WERI-Rb-1 (cell line): ENCODE measurements around the gene ABCG4.

Experiments
- DNase-seq: peaks from one replicate; pipeline ENCODE4 v3.0.0-alpha.2; 2020
- H3K27ac ChIP-seq: fragments of 250-450 bp; sonication (Bioruptor Pico); 2 replicates; pipeline ENCODE4 v1.5.1; 2020; ENCODE audit warnings: mild to moderate bottlenecking, moderate library complexity
- H3K27me3 ChIP-seq: fragments of 250-450 bp; sonication (Bioruptor Pico); 2 replicates; pipeline ENCODE4 v1.5.1; 2021; ENCODE audit warnings: mild to moderate bottlenecking, low read depth, moderate library complexity; ENCODE audit not compliant: insufficient read depth, severe bottlenecking
- H3K36me3 ChIP-seq: fragments of 250-450 bp; sonication (Bioruptor Pico); 2 replicates; pipeline ENCODE4 v1.5.1; 2020; ENCODE audit warnings: mild to moderate bottlenecking, moderate library complexity
- H3K4me3 ChIP-seq: 2 replicates; pipeline ENCODE4 v1.5.1; 2011; ENCODE audit warnings: low read depth, mild to moderate bottlenecking, control low read depth, low read length
- H3K9me3 ChIP-seq: fragments of 250-450 bp; sonication (Bioruptor Pico); 2 replicates; pipeline ENCODE4 v1.5.1; 2021; ENCODE audit warnings: mild to moderate bottlenecking, moderate library complexity; ENCODE audit not compliant: severe bottlenecking
- CTCF ChIP-seq: IDR thresholded peaks from 2 replicates; pipeline ENCODE4 v1.5.1; 2011; ENCODE audit warnings: low read depth, mild to moderate bottlenecking, control low read depth, inconsistent platforms, low read length

The ABCG4 gene

GRCh38 chr11:119168471-119169281 lies 19.8 kb downstream of the ABCG4 start, which contains the start of gene NLRX1:
NLRX1 (plus strand) TSS chr11:119168725; CDS start chr11:119171404, 2,679 bp downstream.
- peak within 1 kb of the TSS; percentile 91 for H3K27ac ChIP-seq
- H3K4me3 ChIP-seq, result peak within 1 kb of the TSS; percentile 64
- no peaks in the 10 kb centered on the region for H3K27me3 ChIP-seq
- H3K9me3 ChIP-seq, result no peaks in the 10 kb centered on the region
- no peaks in the 10 kb centered on the region for H3K36me3 ChIP-seq
- peak; percentile 89 for TF ChIP-seq CTCF
- peak; percentile 87 for DNase-seq

- DNase-seq, result peak; percentile 22
- H3K27ac ChIP-seq, result peak overlapping the region; percentile 91
- peaks cover 3% of the 10 kb centered on the region; the same call in 1 of the 2 replicates for H3K36me3 ChIP-seq
- H3K27me3 ChIP-seq, result no peaks in the 10 kb centered on the region
- no peak for TF ChIP-seq CTCF
- peak overlapping the region; percentile 64 for H3K4me3 ChIP-seq
- H3K9me3 ChIP-seq, result no peaks in the 10 kb centered on the region
Observed at GRCh38 chr11:119169282-119169719, 20.4 kb downstream of the ABCG4 start.

GRCh38 chr11:119172513-119172912 lies 23.7 kb downstream of the ABCG4 start:
- Histone ChIP-seq H3K4me3 (no peak overlapping the region), H3K36me3 (peaks cover 8% of the 10 kb centered on the region; the same call in 1 of the 2 replicates), H3K9me3 (no peaks in the 10 kb centered on the region), H3K27me3 (no peaks in the 10 kb centered on the region), H3K27ac (no peak overlapping the region)
- TF ChIP-seq CTCF, result no peak
- DNase-seq, result no peak

- Histone ChIP-seq H3K27ac (no peak overlapping the region), H3K36me3 (peaks cover 8% of the 10 kb centered on the region; the same call in 1 of the 2 replicates), H3K27me3 (no peaks in the 10 kb centered on the region), H3K9me3 (no peaks in the 10 kb centered on the region), H3K4me3 (no peak overlapping the region)
- DNase-seq, result no peak
- no peak for TF ChIP-seq CTCF
Observed at GRCh38 chr11:119173453-119173852, 24.6 kb downstream of the ABCG4 start.

- Histone ChIP-seq H3K36me3 (peaks cover 8% of the 10 kb centered on the region; the same call in 1 of the 2 replicates), H3K4me3 (no peak overlapping the region), H3K9me3 (no peaks in the 10 kb centered on the region), H3K27me3 (no peaks in the 10 kb centered on the region), H3K27ac (peak overlapping the region; percentile 61)
- no peak for TF ChIP-seq CTCF
- DNase-seq, result peak; percentile 35
Observed at GRCh38 chr11:119175493-119176077, 26.7 kb downstream of the ABCG4 start.
